ENCODE data around the gene RCSD1. TPM values are rescaled to one million over a fixed set of nuclear protein-coding genes. Genes with fewer than 3 reads are reported as not detected.

RCSD1 gene
- total RNA-seq, 2 donors from 2014 or later: 4.7 to 5.6 TPM

DNA sequence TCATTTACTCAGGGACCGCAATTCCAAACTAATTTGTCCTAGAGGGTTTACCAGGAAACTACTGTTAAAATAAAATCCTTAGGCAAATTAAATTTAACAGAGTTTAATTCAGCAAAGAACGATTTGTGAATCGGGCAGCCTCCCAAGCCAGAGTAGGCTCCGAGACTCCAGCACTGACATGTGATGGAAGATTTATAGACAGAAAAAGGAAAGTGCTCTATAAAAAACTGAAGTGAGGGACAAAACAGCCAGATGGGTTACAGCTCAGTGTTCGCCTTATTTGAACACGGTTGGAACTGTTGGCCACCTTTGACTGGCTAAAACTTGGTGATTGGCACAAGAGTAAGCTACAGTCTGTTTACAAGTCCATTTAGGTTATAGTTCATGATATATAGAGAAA is 35.2 kb upstream of the RCSD1 start:
- DNase-seq: no peak
- 57 to 58% methylated on average over 6 of the region's 6 CpGs for WGBS, 2 donors

DNA sequence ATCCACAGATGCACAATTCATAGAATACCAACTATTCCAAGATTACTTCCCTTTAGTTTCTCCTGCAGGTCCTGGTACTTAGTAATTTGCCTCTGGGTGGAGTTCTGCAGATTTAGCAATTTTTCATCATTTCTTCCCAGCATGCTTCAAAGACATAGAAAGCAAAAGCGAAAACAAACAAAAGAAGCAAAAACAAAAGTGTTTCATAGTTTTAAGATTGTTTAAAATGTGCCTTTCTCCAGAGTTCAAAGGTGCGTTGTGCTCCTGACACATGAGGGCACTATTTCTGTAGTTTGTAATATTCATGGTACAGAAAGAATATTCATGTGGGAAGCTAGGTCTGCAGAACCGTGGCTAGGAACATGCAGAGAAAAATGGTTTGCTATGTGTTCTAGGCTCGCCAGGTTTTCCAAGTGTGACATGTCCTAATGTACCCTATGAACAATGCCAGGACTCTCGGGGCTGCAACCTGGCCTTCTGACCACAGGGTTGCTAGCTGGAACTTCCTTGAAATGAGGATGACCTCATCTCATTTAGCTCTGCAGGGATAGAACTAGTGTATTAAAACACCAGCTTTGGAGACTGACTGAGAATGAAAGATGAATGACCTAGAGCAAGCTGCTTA is 30.0 kb upstream of the RCSD1 start:
- 8 to 18% methylated on average over 5 of the region's 5 CpGs for WGBS, 2 donors
- peak overlapping the region in 2 of 4 donors; percentile 5 to 22 for H3K27ac ChIP-seq
- H3K36me3 ChIP-seq (replicated peaks in 1 of 2; ENCODE audit: insufficient read depth in 1 of 2, low read depth in 2 of 2): no peaks in the 10 kb centered on the region
- H3K27me3 ChIP-seq: no peaks in the 10 kb centered on the region
- H3K9me3 ChIP-seq: no peaks in the 10 kb centered on the region
- intact Hi-C loops (cut with DNase I): no loop called here
- DNase-seq: peak; percentile 18 to 69 (median 32)
- TF ChIP-seq, protein P1, sequence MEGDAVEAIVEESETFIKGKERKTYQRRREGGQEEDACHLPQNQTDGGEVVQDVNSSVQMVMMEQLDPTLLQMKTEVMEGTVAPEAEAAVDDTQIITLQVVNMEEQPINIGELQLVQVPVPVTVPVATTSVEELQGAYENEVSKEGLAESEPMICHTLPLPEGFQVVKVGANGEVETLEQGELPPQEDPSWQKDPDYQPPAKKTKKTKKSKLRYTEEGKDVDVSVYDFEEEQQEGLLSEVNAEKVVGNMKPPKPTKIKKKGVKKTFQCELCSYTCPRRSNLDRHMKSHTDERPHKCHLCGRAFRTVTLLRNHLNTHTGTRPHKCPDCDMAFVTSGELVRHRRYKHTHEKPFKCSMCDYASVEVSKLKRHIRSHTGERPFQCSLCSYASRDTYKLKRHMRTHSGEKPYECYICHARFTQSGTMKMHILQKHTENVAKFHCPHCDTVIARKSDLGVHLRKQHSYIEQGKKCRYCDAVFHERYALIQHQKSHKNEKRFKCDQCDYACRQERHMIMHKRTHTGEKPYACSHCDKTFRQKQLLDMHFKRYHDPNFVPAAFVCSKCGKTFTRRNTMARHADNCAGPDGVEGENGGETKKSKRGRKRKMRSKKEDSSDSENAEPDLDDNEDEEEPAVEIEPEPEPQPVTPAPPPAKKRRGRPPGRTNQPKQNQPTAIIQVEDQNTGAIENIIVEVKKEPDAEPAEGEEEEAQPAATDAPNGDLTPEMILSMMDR (IDR thresholded peaks at IDR 0.05): peak in 4 of 7 experiments; percentile 25 to 50 (median 40)
- no peak for TF ChIP-seq POLR2A (IDR thresholded peaks at IDR 0.05)
- no peak overlapping the region for H3K4me3 ChIP-seq
- peak; percentile 82 for ATAC-seq
- H3K4me1 ChIP-seq: peaks cover 12% of the 10 kb centered on the region

More for the DNA sequence above, 35.2 kb upstream of the RCSD1 start:
- H3K27ac ChIP-seq: no peak overlapping the region
- no peaks in the 10 kb centered on the region for H3K36me3 ChIP-seq (replicated peaks in 1 of 2; ENCODE audit: insufficient read depth in 1 of 2, low read depth in 2 of 2)
- TF ChIP-seq POLR2A (IDR thresholded peaks at IDR 0.05): no peak
- TF ChIP-seq, protein P1 (IDR thresholded peaks at IDR 0.05): no peak
- H3K4me3 ChIP-seq: no peak overlapping the region
- no peak for ATAC-seq
- no peaks in the 10 kb centered on the region for H3K9me3 ChIP-seq
- intact Hi-C loops (cut with DNase I): no loop called here
- H3K4me1 ChIP-seq: peaks cover 1% of the 10 kb centered on the region
- H3K27me3 ChIP-seq: no peaks in the 10 kb centered on the region

DNA sequence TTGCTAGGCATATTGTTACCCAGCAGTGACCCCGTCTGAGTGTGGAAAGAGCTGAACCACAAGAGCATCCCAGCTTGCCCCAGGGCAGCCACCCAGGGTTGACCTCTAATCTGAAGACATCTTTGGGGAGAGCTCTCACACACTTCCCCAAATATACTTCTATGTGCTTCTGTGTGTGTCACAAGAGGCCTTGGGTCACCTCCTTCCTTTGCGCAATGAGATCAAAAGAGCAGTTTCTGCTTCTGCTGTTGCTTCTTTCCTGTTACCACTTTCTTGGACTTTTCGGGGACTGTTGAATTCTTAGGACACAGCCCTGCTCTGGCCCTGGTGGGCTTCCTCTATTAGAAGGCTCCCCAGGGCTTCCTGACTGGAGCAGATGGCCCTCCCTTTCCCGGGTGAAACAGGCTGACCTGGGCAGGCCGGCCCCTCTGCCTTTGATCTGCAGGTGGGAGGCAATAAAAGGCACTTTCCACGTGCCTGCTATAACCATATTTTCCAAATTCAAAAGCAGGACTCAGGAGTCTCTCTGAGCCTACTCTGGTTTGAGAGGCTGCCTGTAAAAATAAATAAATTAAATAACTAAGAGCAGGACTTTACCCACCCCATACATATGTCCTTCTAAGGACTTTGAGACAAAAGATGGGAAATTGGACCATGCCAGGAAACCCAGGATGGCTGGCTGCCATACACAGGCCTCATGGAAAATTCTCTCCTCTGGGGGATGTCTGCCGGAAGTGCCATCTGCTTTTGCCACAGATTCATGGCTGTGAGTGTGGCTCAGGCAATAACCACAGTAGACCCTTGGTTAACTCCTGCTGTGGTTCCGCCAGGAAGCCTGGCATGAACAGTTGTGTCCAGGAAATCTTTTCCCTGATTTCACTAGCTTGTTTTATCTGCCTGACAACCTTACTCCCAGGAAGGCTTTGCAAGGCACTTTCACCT is 28.3 kb upstream of the RCSD1 start:
- TF ChIP-seq POLR2A (IDR thresholded peaks at IDR 0.05): no peak
- TF ChIP-seq, protein P1 (IDR thresholded peaks at IDR 0.05): no peak
- Histone ChIP-seq H3K4me3 (no peak overlapping the region), H3K4me1 (peaks cover 12% of the 10 kb centered on the region), H3K9me3 (no peaks in the 10 kb centered on the region), H3K36me3 (replicated peaks in 1 of 2; ENCODE audit: insufficient read depth in 1 of 2, low read depth in 2 of 2) (no peaks in the 10 kb centered on the region), H3K27ac (peak overlapping the region in 1 of 4 donors; percentile 40), H3K27me3 (no peaks in the 10 kb centered on the region)
- ATAC-seq (peak; percentile 15), DNase-seq (peak in 3 of 4 donors; percentile 8 to 68 (median 15))
- intact Hi-C loops (cut with DNase I): no loop called here
- 62 to 87% methylated on average over 7 to 8 of the region's 8 CpGs for WGBS, 2 donors

DNA sequence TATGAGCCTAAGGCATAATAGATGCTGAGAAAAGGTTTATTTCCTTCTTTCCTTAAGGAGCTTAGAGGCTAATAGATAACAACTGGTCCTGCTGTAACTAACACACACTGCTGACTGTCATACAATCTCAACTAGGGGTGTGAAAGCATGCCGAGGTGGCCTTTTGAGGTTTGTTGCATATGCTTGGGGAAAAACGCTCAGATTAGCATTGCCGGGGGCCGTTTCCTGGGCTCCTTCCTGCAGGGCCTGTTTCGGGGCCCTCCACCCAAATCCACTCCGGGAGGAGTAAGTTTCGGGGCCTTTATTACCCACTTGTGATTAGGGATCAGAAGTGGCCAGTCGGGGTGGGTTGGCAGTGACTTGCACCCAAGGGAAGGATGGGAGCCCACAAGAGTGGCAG is 27.2 kb upstream of the RCSD1 start:
- no peak overlapping the region for H3K27ac ChIP-seq
- no peaks in the 10 kb centered on the region for H3K27me3 ChIP-seq
- H3K36me3 ChIP-seq (replicated peaks in 1 of 2; ENCODE audit: insufficient read depth in 1 of 2, low read depth in 2 of 2): no peaks in the 10 kb centered on the region
- 83 to 86% methylated on average over 8 of the region's 8 CpGs for WGBS, 2 donors
- DNase-seq (no peak), ATAC-seq (no peak)
- TF ChIP-seq POLR2A (IDR thresholded peaks at IDR 0.05): no peak
- TF ChIP-seq, protein P1 (IDR thresholded peaks at IDR 0.05): no peak
- peaks cover 12% of the 10 kb centered on the region for H3K4me1 ChIP-seq
- H3K9me3 ChIP-seq: peaks cover 0 to 5% (median 0%) of the 10 kb centered on the region in 3 donors
- no peak overlapping the region for H3K4me3 ChIP-seq
- intact Hi-C loops (cut with DNase I): no loop called here
